HG02938 (cell line): ENCODE data around the gene MLN.
"Not testable (repeated sequence)": the region's sequence is repeated elsewhere in the genome, so short reads cannot be mapped to it uniquely, and the experiment has no call there.

Source experiments
- ATAC-seq: cut with Tn5 transposase; IDR thresholded peaks from one replicate; pipeline ENCODE4 v1.9.1; 2021; ENCODE audit warnings: mild to moderate bottlenecking, moderate library complexity; ENCODE audit not compliant: unreplicated experiment

The MLN gene

DNA sequence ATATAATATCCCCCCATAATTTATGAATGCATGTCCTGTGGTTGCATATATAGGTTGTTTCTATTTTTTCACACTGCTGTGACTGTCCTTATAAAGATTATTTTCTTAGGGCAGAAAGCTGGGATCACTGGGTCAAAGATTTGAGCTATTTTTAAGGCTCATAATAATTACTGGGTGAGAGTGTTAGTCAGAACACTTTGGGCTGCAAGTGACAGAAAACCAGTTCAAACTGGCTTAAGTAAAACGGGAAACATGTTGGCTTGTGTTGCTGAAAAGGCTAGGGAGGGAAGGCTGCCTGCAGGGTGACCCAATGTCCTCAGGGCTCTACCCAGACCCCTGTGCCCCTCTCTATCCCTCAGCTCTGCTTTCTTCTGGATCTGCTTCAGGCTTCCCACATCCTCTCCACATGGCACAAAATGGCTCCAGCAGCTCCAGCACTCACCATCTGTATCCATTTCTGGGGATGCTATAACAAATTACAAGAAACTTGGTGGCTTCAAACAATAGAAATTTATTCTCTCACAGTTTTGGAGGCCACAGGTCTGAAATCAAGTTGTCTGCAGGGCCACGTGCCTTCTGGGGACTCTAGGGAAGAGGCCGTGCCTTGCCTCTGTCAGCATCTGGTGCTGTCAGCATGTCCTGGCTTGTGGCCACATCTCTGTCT is 33.1 kb upstream of the MLN start:
- no peak for ATAC-seq

DNA sequence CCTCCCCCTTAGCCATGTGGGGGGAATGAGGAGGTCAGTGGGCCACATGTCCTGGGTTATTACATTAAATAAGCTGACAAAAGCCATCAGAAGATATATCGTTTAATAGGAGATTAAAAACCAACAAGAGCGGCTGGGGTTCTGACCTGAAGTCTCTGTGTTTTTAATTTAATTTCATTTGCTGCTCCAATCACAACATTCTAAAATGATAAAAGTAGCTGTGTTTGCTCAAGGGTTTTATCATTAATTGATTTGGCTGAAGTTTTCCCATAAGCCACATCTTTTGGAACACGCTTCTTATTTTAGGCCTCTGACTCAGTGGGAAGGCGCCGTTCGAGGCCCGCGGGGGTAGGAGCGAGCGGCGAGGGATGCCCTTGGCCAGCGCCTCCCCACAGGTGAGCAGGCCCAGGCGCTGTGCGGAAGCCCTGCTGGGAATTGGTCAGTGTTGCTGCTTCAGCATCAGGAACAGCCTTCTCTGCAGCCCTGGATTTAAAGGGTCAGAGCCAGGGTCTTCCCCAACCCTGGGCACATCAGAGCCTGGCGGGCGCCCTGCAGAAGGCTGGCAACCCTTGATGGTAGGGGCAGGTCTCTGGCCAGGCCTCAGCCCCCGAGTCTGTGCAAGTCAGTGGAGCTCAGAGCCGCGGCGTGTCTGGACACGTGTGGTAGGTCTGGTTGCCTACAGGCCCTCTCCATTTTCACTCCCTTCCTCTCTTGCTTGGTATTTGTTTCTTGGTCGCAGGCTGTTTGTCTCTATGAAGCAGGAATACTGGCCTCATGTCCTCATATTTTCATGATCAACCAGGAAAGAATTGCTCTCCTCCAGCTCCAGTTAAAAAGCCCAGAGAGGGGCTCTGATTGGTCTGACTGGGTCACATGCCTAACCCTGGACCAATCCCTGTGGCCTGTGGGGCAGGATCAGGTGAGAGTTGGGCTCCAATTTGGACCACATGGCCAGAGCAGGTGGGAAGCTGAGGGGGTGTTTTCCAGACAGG is 30.9 kb upstream of the MLN start:
- no peak for ATAC-seq

GRCh38 chr6:33833599-33833998 is 29.8 kb upstream of the MLN start:
- no peak for ATAC-seq

GRCh38 chr6:33832831-33833230 is 29.0 kb upstream of the MLN start:
- ATAC-seq: not testable (repeated sequence)

DNA sequence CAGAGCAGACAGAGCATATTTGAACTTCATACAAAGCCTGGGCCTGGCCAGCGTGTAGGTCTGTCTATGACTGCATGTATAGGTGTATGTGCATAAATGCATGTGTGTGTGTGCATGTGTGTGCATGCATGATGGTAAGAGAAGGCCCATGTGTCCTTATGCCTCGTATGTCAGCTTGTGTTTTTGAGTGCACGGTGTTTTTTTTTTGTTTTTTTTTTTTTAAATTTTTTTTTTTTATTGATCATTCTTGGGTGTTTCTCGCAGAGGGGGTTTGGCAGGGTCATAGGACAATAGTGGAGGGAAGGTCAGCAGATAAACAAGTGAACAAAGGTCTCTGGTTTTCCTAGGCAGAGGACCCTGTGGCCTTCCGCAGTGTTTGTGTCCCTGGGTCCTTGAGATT is 27.9 kb upstream of the MLN start:
- not testable (repeated sequence) for ATAC-seq

DNA sequence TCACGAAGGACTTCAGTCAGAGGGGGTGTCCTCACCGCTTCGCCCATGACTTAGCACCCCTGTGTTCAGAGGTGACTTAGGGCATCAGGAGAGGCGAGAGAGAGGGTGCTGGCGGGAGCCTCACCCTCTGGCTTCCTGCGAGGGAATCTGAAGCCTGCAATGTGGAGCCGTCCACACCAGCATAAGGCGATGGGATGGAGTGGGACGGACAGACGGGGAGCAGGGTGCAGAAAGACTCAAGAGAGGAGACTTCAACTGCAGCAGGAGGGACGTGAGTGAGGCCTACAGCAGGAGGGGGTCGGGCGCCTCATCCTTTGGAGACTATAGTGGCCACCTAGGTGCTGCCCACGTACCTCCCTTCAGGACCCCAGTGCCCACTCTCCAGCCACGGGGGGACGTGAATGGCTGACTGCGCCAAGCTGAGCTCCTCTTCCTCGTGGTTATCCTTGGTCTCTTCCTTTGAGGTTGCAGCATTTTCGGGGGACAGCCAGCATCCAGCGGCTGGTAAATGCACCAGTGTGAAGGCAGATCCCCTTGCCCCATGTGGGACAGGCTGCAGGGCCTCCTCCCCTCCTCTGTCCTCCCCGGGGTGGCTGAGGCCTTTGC is 26.9 kb upstream of the MLN start:
- ATAC-seq: no peak

GRCh38 chr6:33828764-33829731 is 25.2 kb upstream of the MLN start:
- ATAC-seq: no peak

DNA sequence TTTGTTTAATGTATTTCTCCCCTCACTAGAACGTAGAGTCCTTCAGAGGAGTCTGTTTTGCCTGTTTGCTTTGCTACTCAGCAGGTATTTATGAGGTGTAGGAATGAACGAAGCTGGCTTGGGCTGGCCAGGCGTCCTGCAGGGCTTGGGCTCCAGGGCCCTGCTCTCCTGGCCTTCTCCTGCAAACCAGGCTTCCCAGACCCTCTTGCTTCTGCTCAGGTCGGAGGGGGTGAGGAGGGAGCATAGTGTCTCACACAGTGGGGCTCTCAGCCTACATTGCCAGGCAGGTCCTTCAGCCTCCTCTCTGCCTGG is 24.6 kb upstream of the MLN start:
- ATAC-seq: no peak

DNA sequence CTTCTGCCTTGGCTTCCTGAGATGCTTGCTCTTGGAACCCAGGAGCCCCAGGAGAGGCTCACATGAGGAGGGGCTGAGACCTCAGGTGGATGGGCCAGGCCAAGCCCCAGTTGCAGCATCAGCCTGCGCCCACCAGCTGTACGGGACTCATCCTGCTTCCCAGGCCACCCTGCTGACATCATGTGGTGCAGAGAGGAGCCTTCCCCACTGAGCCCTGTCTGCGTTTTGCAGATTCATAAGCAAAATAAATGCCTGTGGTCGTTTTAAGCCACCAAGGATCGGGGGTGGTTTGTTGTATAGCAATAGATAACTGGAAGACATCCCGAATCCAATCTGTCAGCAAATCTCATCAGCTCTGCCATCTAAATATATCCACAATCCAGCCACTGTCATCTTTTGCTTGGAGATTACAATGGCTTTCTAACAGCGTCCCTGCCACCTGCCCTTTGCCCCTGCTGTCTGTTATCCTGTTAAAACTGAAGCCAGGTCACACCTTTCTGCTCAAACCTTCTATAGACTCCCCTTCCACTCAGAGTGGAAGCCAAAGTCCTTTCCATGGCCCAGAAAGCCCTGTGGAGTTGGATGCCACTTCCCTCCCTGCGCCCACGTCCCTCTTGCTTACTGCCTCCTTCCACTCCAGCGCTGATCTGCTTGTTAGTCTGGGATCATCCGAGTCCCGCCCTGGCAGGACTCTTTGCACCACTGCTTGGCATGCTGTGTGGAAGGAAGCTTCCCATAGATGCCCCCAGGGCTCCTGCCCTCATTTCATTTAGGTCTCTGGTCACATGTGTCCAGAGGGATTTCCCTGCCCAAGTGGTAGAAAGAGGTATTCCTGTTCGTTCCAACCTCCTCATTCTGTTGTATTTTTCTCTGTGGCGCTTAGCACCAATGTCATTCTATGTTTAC is 24.0 kb upstream of the MLN start:
- no peak for ATAC-seq

GRCh38 chr6:33826537-33826936 is 22.7 kb upstream of the MLN start:
- no peak for ATAC-seq

DNA sequence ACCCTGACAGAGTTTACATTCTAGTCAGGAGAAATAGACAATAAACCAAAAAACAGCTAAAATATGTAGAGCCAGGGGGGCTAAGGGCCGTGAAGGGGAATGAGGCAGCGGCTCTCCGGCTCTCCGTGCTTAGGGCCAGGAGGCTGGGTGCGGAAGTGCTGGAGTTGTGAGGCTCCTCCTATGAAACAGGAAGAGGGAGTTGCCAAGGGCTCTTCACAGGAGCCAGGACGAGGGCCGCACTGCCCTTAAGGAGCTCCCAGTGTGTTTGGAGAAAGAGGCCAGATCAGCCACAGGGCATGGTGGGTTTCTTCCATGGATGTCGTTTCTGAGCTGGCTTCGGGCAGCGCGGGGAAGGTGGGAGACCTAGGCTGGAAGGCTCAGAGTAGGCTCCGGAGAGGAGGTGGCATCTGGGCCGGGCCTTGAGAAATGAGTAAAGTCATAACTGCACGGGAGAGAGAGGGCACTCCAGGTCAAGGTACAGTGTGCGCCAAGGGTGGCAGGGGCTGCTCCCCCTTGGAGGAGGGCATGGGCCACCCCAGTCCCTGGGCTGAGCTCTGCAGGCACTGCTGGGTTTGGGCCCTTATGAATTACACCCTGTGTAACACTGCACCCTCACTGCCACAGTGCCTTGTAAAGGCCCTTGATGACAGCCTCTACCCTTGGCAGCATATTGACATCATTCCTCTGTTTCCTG is 20.8 kb upstream of the MLN start:
- ATAC-seq: no peak

- no peak for ATAC-seq
Measured at GRCh38 chr6:33823806-33824205, 20.0 kb upstream of the MLN start.

DNA sequence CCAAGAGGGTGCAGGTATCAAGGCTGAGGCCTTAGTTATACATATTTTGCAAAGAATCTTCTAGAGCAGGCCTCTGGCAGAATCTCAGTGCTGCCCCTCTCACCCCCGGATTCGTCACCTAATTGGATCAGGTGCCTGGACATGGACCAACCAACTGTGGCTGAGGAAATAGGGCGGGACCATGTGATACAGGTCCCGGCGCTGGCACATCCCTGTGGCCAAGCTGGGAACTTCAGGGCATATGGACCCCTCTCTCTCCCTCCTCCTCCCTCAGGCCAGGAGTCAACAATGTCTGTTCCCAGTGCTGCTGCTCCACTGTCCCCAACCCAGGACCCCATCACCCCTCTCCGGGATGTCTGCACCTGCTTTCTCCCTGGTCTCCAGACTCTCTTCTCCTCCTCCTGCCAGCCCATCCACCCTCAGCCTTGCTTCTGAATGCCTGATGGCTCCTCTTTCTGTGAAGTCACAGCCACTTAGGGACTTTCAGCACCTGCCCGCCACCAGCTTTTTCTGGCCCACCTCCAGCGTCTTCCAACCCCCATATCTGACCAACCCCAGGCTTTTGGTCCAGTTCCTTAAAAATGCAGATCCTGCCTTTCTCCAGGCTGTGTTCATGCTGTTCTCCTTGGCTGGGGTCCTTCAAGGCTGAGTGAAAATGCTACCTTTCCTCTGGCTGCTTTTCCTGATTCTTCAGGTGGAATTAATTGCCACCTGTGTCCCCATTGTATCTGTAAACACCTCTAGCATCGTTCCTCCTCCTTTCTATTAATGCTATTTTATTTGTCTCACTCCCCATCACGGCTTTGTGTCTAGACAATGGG is 19.0 kb upstream of the MLN start:
- no peak for ATAC-seq

- ATAC-seq: no peak
Measured at GRCh38 chr6:33820784-33821520, 17.1 kb upstream of the MLN start.

- no peak for ATAC-seq
Measured at GRCh38 chr6:33820243-33820642, 16.4 kb upstream of the MLN start.

- ATAC-seq: no peak
Measured at GRCh38 chr6:33819021-33819420, 15.2 kb upstream of the MLN start.

- no peak for ATAC-seq
Measured at GRCh38 chr6:33818293-33818692, 14.5 kb upstream of the MLN start.

GRCh38 chr6:33817489-33817888 is 13.7 kb upstream of the MLN start:
- no peak for ATAC-seq
